ENCODE measurements around the gene RRP36. TPM values are rescaled to one million over a fixed set of nuclear protein-coding genes. Genes with fewer than 3 reads are reported as not detected.
"Not testable (repeated sequence)": the region's sequence is repeated elsewhere in the genome, so short reads cannot be mapped to it uniquely, and the experiment has no call there.

The RRP36 gene
- total RNA-seq, 4 donors from 2014 or later: 39.2 to 75.9 (median 50.4) TPM

- no peak for TF ChIP-seq CTCF (IDR thresholded peaks at IDR 0.05)
- H3K27me3 ChIP-seq: no peaks in the 10 kb centered on the region
- H3K36me3 ChIP-seq: peaks cover 0 to 71% (median 0%) of the 10 kb centered on the region in 3 donors
- H3K9me3 ChIP-seq: no peaks in the 10 kb centered on the region
- no peak for DNase-seq
- no peak overlapping the region for H3K27ac ChIP-seq
- no peak overlapping the region for H3K4me3 ChIP-seq
- no peaks in the 10 kb centered on the region for H3K4me1 ChIP-seq
These were observed 16.3 kb downstream of the RRP36 start for GRCh38 chr6:43037706-43038105.

GRCh38 chr6:43038727-43039126, 17.3 kb downstream of the RRP36 start:
- Histone ChIP-seq H3K4me1 (no peaks in the 10 kb centered on the region), H3K27ac (no peak overlapping the region), H3K27me3 (no peaks in the 10 kb centered on the region), H3K4me3 (no peak overlapping the region), H3K9me3 (no peaks in the 10 kb centered on the region), H3K36me3 (peaks cover 0 to 81% (median 0%) of the 10 kb centered on the region in 3 donors)
- TF ChIP-seq POLR2A (IDR thresholded peaks at IDR 0.05): no peak
- TF ChIP-seq CTCF (IDR thresholded peaks at IDR 0.05): no peak
- DNase-seq: no peak

DNA sequence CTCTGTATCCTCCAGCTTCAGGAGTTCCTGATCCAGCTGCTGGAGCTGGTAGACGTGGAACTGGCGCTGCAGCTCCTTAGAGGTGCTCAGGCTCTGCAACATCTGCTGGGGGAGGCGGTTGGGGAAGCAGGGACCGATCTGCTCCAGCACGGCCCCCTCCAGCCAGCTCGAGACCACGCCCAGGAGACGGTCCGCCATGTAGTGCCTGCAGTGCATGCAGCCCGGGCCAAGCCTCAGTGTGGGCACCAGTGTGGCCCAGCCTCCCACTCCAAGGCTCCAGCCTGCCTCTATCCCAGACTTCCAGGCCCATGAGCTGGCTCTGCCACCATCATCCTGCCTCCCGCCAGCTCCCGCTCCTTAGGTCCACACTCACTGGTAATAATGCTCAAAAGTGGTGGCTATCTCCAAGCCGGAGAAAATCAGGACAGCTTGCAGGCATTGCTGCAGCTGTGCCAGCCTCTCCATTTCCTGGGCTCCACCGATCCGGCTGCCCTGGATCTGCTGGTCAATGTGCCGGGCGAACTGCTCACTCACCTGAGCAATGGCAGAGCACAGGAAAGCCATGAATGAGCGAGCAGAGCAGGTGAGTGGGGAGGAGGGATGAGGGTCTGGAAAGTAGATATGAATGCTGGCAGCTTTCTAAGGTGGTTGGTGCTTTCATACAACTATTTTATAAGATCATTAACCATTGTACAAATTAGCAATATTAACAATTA, 19.3 kb downstream of the RRP36 start:
- no peaks in the 10 kb centered on the region for H3K9me3 ChIP-seq
- no peaks in the 10 kb centered on the region for H3K4me1 ChIP-seq
- no peak for DNase-seq
- TF ChIP-seq CTCF (IDR thresholded peaks at IDR 0.05) (no peak), POLR2A (IDR thresholded peaks at IDR 0.05) (no peak)
- peaks cover 0 to 83% (median 0%) of the 10 kb centered on the region in 3 donors for H3K36me3 ChIP-seq
- no peak overlapping the region for H3K27ac ChIP-seq
- no peaks in the 10 kb centered on the region for H3K27me3 ChIP-seq
- no peak overlapping the region for H3K4me3 ChIP-seq

DNA sequence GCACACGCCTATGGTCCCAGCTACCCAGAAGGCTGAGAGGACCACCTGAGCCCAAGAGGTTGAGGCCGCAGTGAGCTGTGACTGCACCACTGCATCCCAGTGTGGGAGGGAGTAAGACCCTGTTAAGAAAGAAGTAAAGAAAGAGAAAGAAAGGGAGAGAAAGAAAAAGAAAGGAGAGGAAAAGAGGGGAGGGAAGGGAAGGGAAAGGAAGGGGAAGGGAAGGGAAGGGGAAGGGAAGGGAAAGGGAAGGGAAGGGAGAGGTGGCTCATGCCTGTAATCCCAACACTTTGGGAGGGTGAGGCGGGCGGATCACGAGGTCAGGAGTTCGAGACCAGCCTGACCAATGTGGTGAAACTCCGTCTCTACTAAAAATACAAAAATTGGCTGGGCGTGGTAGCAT, 20.1 kb downstream of the RRP36 start:
- not testable (repeated sequence) for H3K27me3 ChIP-seq, H3K4me3 ChIP-seq, H3K4me1 ChIP-seq, DNase-seq, H3K27ac ChIP-seq, H3K9me3 ChIP-seq
- peaks cover 0 to 84% (median 0%) of the 10 kb centered on the region in 3 donors for H3K36me3 ChIP-seq

DNA sequence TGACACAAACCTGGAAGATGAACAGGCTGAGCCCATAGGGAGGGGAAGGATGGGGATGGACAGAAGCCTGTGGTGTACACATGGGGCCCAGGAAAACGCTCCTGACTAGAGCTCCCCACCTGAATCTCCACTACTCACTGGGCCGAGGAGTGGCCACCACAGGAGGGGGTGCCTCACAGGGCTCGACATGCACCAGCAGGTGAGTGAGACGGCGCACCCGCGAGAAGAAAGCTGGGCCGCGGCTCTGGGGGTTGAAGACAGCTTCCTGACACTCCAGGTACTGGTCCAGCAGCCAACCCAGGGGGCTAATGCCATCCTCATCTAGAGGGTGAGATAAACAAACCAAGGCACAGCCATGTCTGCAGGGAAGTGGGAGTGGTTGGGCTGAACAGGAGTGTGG, 21.9 kb downstream of the RRP36 start:
- Histone ChIP-seq H3K4me3 (no peak overlapping the region), H3K4me1 (no peaks in the 10 kb centered on the region), H3K27ac (no peak overlapping the region), H3K36me3 (peaks cover 0 to 82% (median 0%) of the 10 kb centered on the region in 3 donors), H3K9me3 (no peaks in the 10 kb centered on the region), H3K27me3 (no peaks in the 10 kb centered on the region)
- DNase-seq: no peak
- TF ChIP-seq POLR2A (IDR thresholded peaks at IDR 0.05) (no peak), CTCF (IDR thresholded peaks at IDR 0.05) (no peak)

GRCh38 chr6:43045371-43045930, 24.0 kb downstream of the RRP36 start:
- no peak for TF ChIP-seq POLR2A (IDR thresholded peaks at IDR 0.05)
- TF ChIP-seq CTCF (IDR thresholded peaks at IDR 0.05): no peak
- H3K9me3 ChIP-seq: no peaks in the 10 kb centered on the region
- peaks cover 0 to 81% (median 0%) of the 10 kb centered on the region in 3 donors for H3K36me3 ChIP-seq
- H3K27me3 ChIP-seq: no peaks in the 10 kb centered on the region
- H3K4me1 ChIP-seq: no peaks in the 10 kb centered on the region
- H3K4me3 ChIP-seq: no peak overlapping the region
- no peak for DNase-seq
- H3K27ac ChIP-seq: no peak overlapping the region
